HG03442 (cell line): Measurements from ENCODE around the gene DMXL1.

Experiments
- ATAC-seq: cut with Tn5 transposase; IDR thresholded peaks from one replicate; pipeline ENCODE4 v1.9.1; 2021; ENCODE audit warnings: mild to moderate bottlenecking, moderate library complexity; ENCODE audit not compliant: unreplicated experiment

Gene DMXL1

DNA sequence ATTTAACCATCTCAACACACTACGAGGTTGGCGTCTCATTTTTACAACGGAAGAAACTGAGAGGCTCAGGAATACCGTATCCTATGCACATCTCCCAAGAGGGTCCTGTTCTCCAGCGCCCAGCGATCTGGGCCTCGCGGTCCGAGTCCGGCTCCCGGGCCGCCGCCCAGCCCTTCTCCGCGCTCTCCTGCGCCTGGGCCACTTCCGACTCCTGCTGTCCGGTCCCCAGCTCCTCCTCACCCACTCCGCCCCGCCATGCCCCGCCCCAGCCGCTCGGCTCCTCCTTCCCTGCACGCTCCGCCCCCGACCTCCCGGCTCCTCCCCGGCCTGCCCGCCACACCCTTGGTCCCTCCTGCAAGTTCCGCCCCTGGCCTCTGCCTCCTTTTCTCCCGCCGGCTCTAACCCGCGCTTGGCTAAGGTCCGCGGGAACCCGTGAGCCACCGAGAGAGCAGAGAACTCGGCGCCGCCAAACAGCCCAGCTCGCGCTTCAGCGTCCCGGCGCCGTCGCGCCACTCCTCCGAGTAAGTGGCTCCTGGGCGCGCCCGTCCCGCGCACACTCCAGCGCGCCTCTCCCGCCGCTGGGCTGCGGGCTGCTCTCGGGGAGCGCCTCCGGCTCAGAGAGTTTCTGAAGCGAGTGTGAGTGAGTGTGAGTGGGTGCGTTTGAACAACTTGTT, 197.6 kb downstream of the DMXL1 start:
- peak; percentile 81 for ATAC-seq

DNA sequence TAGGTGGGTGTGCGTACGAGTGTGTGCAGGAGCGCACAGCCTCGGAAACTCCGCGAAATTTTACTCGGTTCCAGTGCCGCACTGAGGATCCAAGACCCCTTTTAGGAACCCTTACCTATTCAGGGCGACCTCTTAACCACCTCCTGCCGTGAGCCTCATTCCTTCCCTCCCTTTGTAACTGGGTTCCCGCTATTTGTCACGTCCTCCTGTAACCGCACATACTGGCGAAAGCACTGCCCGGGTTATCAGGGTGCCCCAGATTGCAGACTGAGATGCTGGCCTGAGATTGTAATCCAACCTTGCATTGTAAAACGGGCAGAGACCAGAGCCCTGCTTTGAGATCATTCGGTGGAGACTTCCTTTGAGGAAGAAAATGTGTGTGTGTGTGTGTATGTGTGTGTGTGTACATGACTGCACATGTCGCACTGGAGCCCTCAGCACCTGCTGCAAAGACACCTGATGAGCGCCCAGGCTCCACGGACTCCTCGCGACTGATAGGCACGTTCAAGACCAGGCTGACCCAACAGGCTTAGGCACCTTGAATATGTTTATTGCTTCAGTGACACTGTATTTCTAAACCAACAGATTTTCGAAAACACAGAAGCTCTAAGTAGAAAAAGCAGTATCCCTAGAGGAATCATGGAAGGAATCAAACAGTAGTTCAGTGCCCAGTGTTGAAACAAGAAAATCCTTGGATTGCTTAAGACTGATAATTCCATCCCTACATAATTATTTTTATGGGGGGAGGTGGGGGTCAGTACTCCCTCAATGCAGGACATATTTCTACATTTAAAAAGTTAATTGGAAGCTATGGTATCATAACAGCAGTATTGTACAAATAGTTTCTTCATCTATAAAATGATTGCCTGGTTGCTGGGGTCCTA, 198.4 kb downstream of the DMXL1 start:
- ATAC-seq, result no peak

DNA sequence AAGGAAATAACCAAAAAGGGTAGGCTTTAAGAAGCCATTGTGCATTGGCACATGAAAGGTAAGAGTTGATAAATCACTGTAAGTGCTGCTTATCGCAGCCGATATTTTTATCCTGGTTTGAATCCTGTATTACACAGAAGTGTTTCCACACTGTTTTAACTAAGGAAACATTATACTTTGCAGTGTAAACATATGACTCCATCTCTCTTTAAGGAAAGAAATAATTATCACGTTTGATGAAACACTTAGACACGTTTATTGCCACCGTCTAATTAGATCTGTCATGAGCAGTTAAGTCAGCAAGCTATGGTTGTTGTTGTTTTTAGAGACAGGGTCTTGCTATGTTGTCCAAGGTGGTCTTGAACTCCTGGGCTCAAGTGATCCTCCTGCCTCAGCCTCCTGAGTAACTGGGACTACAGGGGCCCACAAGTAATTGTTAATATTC, 199.3 kb downstream of the DMXL1 start:
- no peak for ATAC-seq

DNA sequence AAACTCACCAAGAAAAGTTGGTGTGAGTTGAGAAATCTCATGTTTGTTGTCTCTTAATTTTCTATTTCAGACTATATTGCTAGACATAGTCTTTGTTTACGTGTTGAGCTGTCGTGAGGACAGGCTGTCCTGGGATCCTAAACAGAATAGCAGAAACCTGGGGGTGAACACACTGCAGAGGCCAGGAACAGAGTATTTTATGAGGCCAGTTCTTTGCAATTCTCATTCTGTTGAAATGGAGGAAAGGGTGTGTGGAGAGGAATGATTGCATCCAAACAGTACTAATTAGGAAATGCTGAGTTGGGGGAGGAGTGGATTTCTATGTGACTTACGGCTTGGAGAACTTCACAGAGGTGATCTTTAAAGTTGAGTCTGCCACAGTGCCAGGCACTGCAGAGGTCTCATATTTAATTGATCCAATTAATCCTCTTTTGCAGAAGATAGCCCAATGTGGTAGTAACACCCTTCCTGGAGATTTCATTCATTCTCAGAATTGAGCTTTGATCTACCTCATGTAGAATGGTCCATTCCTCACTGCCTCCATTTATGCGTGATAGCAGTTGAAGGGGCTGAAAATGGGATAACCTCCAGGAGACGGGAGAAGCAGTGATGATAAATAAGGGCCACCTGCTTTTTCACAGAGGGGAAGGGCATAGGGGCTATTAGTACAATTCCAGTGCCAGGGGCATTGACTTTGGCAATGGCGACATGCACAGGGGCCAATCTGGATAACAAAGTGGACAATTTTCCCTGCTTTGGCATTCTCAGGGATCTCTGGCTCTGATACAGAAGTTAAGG, 200.3 kb downstream of the DMXL1 start:
- no peak for ATAC-seq

DNA sequence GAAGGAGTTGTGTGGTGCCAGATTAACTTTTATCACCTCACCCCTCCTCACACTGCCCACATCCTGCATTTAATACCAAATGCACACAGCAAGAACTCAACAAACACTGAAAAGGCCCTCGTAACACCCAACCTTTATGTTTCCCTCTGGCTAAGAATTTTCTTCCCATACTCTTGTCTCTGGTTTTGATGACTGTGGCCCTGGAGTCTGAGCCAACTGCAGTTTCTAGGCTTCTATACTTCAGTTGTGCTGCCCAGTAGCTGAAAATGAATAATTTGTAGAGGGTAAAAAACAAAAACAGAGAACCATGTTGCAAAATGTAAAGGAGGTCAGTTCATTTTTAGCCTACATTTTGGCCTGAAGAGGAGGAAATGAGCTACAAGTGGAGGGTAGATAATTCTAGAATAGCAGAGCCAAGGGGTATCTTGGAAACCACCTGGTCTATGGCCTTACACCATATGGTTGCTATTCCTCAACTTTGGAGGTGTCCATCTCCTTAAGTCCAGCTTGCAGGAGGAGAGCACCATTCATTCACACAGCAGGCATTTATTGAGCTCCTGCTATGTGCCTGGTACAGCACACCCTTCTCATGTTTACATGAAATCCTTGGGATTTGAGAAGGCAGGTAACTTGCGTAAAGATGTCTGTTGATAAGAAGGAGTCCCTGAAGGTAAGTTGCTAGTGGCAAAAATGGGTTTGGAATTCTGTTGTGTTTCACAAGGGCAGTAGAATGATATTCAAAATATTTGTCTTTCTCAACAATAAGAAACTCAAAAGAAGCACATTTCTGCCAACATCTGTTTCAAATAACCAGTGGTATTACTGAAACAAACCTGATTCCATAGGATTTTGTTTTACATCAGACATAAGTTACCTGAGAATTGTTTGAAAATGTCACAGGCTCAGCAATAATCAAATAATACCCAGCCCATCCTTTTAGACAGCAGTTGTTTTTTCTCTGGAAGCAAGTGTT, 201.2 kb downstream of the DMXL1 start:
- ATAC-seq, result no peak

DNA sequence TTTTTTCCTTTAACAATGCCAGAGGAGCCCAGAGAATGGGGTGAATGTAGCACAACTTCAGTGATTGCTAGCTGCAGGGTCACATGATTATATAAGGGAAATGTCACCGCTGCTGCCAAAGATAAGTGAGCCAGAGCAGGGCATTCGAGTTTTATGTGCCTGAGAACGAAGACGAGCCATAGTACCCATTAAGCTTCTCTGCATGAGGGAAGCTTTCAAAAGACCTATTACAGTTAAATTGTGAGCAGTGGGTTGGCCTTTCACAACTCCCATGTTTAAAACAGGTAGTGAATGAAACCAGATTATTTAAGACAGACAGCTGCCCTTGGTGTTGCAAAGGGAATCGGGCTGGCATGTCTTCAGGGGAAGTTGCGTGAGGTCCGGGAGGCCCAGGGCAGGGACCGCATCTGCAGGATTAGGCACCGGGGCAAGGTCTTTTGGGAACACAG, 202.5 kb downstream of the DMXL1 start:
- no peak for ATAC-seq

DNA sequence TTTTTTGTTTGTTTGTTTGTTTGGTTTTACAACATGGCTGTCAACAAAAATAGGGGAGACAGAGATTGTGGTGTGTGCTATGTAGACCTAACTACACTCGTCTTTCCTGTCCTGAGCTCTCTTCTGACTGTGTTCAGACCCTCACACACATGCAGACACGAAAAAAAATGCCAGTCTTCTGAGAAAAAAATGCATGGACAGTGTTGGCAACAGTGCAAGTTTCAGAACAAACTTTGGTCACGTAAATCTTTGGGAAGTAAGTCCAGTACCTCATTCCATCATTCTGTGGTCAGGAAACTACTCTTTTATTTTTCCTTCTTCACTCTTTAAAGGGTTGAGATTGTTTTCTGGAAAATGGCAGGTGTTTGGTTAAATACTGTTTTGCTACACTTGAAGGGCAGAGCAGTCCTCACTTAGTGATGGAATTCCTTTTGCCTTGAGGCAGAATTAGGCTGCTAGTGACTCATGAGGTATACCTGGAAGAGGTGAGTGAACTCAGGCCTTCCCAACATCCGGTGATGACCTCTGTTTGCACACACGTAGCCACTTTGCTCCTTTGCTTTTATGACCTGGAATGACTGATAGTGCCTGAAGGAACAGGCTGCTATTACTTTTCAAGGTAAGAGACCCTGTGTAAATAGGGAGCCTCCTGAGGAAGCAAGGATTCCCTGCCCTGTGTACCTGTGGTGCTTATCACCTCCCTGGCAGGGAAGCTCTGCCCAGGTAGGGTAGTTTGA, 203.3 kb downstream of the DMXL1 start:
- no peak for ATAC-seq

DNA sequence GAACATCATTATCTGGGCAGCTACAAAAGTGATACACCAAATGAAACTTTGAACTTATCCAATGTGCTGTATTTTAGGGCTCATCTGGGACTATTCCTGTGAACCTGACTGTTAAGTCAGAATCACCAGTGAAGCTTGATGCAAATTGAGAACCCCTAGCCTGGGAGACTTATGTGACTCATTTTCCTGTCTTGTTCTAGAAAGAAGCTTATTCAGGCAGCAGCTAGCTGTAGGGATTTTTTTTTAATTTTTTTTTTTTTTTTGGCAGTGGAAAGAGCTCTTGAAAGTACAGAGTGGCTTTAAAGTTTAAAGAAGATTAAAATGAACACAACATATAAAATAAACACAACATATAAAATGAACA, 203.9 kb downstream of the DMXL1 start:
- peak; percentile 39 for ATAC-seq

DNA sequence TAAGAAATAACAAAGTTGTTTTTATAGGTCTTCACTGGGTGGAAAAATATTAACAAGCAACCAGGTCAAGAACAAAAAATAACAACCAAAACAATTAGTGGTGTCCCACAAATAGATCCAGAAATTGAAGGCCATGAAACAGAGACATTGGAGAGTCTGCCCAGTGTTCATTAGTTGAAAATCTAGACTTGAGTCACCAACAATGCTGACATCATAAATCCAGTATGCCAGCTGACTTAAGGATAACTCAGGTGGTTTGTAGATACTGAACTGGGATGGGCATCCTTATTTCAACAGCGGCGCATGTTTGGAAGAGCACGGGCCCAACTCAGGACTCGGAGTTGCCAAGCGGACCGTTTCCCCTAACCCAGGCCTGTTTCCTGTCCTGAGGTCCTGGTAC, 204.3 kb downstream of the DMXL1 start:
- peak; percentile 5 for ATAC-seq

DNA sequence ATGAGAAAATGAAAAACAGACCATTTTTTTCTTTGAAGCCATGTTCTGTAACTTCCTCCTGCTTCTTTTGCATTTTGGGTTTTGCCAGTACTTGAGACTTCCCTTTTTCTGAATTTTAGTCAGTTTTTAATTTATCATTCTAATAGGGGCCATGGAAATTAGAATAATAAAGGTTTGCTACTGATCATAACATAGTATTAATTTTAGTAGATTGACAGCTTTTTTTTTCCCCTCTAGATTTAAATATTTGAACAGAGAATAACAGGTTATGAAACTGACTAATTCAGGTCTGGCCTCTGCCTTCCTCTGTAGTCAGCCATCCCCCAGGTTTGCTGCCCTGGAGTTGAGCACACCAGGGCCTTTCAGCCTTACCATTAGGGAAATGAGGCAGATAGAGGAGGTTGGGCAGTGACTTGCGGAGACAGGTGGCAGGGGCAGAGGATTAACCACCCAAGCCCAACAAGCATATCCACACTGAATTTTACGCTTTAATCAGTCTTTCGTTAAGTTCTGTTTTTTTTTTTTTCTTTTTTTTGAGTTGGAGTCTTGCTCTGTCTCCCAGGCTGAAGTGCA, 204.8 kb downstream of the DMXL1 start:
- peak; percentile 62 for ATAC-seq

DNA sequence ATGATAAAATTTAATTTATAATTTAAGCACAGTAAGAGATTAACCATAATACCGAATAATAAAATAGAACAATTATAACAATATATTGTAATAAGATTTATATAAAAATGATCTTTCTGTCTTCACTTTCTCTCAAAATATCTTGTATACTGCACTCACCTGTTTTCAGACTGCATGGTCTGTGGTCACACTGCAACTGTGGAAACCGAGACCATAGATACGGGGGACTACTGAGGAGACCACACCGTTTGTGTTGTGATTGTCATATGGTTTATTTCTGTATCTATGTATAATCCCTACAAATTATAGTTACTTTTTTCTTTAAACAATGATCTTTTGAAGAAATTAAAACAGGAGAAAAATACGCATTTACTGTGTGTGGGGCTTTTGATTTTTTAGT, 206.1 kb downstream of the DMXL1 start:
- ATAC-seq, result peak; percentile 23

DNA sequence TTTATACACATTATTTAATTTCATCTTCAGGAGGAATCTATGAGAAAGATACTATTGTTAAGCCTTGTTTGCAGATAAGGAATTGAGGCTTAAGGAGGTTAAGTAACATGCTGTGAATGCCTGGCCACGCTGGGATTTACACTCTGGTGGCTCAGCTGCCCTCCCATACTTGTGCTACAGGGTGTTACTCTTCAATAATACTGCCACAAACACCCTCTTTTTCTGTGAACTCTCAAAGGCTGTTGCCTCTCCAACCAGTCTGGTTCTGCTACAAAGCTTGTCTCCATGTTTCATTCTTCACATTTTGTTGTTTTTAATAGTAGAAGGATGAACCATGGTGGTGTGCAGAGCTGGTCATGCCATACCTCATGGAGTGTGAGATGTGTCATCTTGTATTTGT, 208.2 kb downstream of the DMXL1 start:
- ATAC-seq, result no peak

DNA sequence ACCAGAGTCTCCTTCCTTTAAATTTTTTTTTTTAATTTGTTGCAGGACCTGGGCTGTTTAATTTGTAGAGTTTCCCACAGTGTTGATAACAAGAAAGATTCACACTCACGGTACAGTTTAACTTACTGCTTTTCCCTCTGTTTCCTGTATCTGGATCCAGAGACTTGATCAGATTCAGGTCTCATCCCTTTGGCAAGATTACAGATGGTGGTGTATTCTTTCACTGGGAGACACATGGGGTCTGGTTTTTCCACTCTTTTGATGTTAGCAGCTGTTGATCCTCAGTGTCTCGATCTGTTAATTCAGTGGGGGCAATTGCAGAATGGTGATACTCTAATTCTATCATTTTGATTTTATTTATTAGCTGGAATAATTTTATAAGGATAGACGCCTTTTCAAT, 209.5 kb downstream of the DMXL1 start:
- no peak for ATAC-seq

DNA sequence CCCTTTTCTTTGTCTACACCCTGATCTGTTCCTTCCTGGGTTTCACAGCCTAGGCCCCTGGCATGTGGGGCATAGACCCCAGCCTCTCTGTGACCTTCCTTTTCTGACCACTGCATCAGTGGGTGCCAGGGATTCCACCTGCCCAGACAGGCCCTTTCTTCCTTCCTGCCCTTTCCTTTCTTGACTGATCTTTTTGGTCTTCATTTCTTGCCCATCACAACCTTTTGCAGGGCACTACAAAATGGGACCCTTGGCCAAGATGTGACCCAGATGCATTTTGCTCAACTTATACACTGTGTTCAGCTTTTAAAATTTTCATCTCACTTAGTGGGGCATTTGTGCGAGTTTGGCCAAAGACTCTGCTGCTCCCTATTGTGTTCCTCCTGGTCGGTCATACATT, 211.7 kb downstream of the DMXL1 start:
- no peak for ATAC-seq

DNA sequence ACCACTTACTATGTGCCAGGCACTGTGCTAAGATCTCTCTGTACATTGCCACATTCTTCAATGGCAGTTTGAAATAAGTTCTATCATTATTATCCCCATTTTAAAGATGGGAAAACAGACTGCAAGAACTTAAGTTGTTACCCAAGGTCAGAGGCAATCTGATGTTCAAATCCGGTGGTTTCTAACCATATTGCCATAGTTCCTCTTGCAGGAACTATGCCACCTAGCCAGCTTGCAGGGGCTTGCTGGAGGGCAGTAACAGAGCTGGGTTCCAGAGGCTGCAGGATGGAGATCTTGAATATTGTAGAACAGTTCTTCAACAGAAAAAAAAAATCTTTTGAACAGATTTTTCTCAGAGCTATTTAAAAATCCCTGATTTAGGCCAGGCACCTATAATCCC, 213.1 kb downstream of the DMXL1 start:
- no peak for ATAC-seq

DNA sequence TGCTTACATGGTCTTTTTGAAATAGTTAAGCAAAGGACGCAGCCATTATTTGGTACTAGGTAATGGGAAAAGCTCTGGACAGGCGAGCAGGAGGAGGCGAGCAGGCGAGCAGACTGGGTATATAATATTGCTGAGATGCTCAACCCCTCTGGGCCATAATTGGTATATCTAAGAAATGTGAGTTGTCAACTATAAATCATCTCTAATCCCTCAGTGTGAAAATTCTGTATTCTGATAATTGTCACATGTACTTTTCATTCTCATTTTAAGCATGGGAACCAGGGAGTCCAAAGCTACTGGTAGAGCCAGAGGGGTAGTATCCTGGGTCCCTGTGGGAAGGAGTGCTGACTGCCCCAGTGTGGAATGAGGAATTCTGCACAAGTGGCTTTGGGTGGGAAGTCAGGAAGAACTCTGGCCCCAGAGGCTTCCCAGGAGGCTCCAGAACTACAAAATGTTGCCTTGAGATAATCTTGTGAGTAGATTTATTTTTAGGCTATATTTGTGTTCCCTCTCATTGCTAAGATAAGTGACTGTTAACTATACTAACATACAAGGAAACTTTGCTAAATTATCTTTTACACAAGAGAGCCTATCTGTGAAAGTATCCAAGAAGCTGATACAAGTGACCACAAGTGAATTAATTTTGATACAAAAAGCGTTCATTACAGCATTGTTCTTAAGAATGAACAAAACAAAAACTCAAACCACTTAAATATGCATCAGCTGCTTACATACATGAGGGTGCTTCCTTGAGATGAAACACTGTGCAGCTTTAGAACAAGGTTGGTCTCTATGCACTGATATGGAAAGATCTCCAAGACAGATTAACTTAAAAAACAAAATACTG, 214.4 kb downstream of the DMXL1 start:
- no peak for ATAC-seq

DNA sequence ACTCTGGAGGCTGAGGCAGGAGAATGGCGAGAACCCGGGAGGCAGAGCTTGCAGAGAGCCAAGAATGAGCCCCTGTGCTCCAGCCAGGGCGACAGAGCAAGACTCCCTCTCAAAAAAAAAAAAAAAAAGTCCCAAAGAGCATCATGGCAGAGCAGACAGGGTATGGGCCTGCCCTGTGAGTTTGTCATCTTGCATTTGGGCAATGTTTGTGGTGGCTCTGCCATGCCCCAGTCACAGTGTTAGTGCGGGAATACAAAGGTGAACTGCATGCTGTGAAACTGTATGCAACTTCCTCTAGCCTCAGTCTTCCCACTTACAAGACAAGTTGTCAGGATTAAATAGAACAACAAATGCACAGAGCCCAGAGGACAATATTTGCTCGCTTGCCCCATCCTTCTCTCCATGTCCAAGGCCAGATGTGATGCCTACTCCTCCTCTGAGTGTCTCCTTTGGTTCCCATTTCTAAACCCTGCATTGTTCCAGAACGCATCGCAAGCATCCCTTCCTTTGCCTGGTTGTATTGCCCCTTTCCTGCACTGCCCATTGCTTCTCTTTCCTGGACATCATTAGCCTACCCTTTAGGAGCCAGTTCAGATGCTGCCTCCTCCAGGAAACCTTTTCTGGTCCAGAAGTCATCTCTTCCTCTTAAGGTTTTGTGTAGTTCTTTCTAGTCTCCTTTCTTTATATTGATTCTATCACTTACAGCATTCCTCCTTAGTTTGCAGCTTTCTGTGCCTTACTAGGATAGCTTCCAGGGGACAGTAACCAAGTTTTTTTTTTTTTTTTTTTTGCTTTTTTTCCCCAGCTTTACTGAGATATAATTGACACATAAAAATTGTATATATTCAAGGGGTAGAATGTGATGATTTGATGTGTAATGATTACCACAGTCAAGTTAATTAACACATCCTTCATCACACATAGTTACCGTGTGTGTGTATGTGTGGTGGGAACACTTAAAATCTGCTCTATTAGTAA, 215.9 kb downstream of the DMXL1 start:
- ATAC-seq, result no peak
